22Rv1 (cell line): Measurements from ENCODE around the gene FILIP1L.

Experiments
- H3K27ac ChIP-seq: fragments of 450-650 bp; 2 replicates; pipeline ENCODE4 v1.5.1; 2017
- CTCF ChIP-seq: fragments of 450-650 bp; IDR thresholded peaks from 2 replicates; pipeline ENCODE4 v1.5.1; 2017; ENCODE audit warnings: mild to moderate bottlenecking
- ZFX ChIP-seq: fragments of 450-650 bp; IDR thresholded peaks from 2 replicates; pipeline ENCODE4 v1.6.1; 2017; ENCODE audit warnings: antibody characterized with exemption, borderline replicate concordance

FILIP1L gene

GRCh38 chr3:99856437-99857220, 257.7 kb downstream of the FILIP1L start:
- TF ChIP-seq ZFX (no peak), CTCF (no peak)
- H3K27ac ChIP-seq, result no peak overlapping the region

GRCh38 chr3:99855900-99856299, 258.4 kb downstream of the FILIP1L start:
- TF ChIP-seq CTCF, result no peak
- no peak for TF ChIP-seq ZFX
- no peak overlapping the region for H3K27ac ChIP-seq

DNA sequence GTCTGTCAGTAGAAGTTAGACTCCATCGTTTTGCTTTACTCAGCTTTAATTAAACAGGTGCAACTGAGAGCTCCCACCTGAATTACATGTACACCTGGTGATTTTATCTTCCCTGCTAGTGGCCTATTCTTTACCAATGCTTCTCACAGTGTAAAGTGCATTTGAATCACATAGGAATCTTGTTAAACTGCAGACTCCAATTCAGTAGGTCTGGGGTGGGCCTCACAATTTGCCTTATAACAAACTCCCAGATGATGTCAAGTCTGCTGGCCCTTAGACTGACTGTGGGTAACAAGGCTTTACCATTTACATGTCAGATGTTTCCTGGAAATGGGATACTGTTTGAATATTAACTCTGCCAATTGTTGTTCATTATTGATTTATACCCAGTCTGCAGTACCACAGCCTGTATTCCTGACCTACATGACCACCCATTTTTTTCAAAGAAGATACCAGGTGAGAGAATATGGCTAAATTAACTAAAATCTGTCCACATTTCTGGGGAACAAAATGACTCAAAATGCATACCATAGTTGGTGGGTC, 259.5 kb downstream of the FILIP1L start:
- no peak overlapping the region for H3K27ac ChIP-seq
- no peak for TF ChIP-seq CTCF

DNA sequence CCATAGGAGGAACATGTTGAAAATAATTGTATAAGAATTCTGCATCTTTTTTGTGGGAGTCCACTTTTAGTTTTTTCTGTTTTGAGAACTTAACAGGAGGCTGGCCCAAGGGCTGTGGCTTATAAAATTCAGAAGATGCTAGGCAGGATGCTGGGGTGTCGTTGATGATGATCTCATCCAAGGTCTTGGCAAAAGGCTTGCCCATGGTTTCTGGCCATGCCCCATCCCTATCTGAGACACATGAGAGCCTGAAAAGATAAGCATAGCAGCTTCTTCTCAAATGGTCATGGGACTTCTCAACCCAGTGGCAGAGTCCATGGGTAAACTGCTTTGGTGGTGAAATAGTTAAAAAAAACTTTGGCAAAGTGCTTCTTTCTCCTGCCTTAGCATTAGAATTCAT, 261.4 kb downstream of the FILIP1L start:
- no peak overlapping the region for H3K27ac ChIP-seq

DNA sequence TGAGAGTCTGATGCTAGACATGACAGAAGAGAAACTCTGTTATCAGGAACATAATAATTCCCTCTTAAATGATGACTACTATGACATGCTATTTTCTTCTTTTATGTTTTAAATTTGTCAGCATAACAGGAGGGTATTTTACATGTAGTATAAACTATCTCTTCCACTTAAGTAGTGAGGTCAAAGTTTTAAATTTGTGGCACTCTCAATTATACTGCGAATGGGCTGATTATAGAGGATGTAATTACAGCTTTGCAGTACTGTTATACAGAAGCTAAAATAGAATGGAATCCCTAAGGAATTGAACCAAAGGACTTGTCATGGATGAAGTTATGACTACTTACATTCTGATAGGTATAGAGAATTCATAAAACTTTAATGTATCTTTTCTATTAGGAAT, 262.3 kb downstream of the FILIP1L start:
- no peak for TF ChIP-seq ZFX
- TF ChIP-seq CTCF, result no peak
- no peak overlapping the region for H3K27ac ChIP-seq

More for the DNA sequence above, 261.4 kb downstream of the FILIP1L start:
- TF ChIP-seq CTCF (no peak), ZFX (no peak)

DNA sequence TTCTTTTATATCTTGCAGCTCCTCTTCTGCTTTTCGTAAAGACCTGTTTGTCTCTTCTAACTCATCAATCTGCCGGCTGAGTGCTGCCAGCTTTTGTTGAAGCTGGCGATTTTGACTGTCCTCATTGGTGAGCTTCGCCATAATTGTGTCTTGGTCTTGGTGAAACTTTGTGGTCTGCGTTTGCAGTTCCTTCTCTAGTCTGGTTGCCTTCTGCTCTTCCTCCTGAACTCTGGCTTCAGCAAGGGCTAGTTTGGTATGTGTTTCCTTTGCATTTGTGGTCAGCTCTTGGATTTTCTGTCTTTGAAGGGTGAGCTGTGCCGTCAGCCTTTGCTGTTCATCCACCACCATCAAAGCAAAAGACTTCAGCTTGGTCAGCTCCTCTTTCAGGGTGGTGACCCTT, 263.7 kb downstream of the FILIP1L start:
- H3K27ac ChIP-seq, result no peak overlapping the region
- TF ChIP-seq ZFX (no peak), CTCF (no peak)

DNA sequence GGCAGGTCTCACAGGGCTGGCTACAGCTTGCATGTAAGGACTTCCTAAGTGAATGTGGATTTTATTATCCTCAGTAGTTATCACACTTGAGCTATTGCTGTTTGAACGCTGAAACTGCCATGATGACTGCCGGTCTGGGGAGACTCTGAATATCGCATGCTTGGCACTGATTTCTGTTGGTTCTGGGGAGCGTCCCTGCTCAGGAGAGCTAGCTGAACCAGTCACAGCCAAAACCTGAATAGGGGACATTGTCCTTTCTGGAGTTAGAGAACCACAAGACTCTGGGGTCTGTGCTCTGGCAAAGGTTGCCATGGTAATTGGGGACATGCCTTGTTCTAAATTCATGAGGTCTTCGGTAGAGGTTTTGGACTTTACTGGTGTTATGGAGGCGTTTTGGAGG, 265.9 kb downstream of the FILIP1L start:
- TF ChIP-seq CTCF, result no peak
- TF ChIP-seq ZFX, result no peak
- no peak overlapping the region for H3K27ac ChIP-seq
